GM12878 (cell line): ENCODE data around the gene CREG2. TPM values are rescaled to one million over a fixed set of nuclear protein-coding genes. Genes with fewer than 3 reads are reported as not detected.
"Not testable (repeated sequence)": the region's sequence is repeated elsewhere in the genome, so short reads cannot be mapped to it uniquely, and the experiment has no call there.

Experiments
- ATAC-seq: fragments of 200-7000 bp; cut with Tn5 transposase; 3 replicates; pipeline ENCODE4 v1.9.1; 2020; ENCODE audit warnings: mild to moderate bottlenecking, moderate library complexity
- BruUV-seq: library from RNA; stranded (reverse); fragments of 400-500 nt; replicated peaks from 2 replicates; lab custom pipeline; 2021; lab: Mats Ljungman, UMichigan
- CTCF ChIA-PET: fragments of 300-600 bp; sonication (Branson Sonifier 250); formaldehyde crosslinking; extraction: SDS; loops from one replicate; lab custom pipeline; 2021; ENCODE audit warnings: inconsistent platforms; lab: Yijun Ruan, JAX
- POLR2A ChIA-PET: fragments of 350-600 bp; formaldehyde crosslinking; extraction: SDS; loops from one replicate; lab custom pipeline; 2021; ENCODE audit warnings: inconsistent platforms; lab: Charles Lee
- RAD21 ChIA-PET: fragments of 300-600 bp; sonication (Branson Sonifier 250); formaldehyde crosslinking; loops from one replicate; lab custom pipeline; 2023; ENCODE audit warnings: antibody characterized with exemption; ENCODE audit not compliant: unreplicated experiment; lab: Charles Lee
- SMC1A ChIA-PET: fragments of 300-600 bp; sonication (Branson Sonifier 250); formaldehyde crosslinking; loops from one replicate; lab custom pipeline; 2023; ENCODE audit not compliant: unreplicated experiment, uncharacterized antibody; lab: Charles Lee
- DNase-seq: peaks from one replicate; pipeline ENCODE4 v3.0.0-alpha.2; 2011; ENCODE audit warnings: low read depth, low spot score
- FAIRE-seq: peaks from 3 replicates; lab custom pipeline; 2011; peaks lifted over from hg19 to GRCh38; lab: Jason Lieb, UNC
- H2AFZ ChIP-seq: 2 replicates; pipeline ENCODE4 v1.6.0; 2011; ENCODE audit warnings: low read depth, low read length, control low read depth; ENCODE audit not compliant: control insufficient read depth
- H3K27ac ChIP-seq: 2 replicates; pipeline ENCODE4 v1.5.1; 2011; ENCODE audit warnings: control low read depth; ENCODE audit not compliant: control insufficient read depth, insufficient read depth
- H3K27me3 ChIP-seq, 2 experiments: replicated peaks in 1 of 2; 2 replicates each; pipeline versions ENCODE4 v1.6.0 to v1.6.1; 2011; ENCODE audit warnings: low read length in 1 of 2; ENCODE audit not compliant: control insufficient read depth in 2 of 2, insufficient read depth in 2 of 2
- H3K36me3 ChIP-seq, 2 experiments: 2 replicates each; pipeline ENCODE4 v1.5.1; 2011; ENCODE audit warnings: low read length in 1 of 2; ENCODE audit not compliant: control insufficient read depth in 2 of 2, insufficient read depth in 2 of 2
- H3K4me1 ChIP-seq: 2 replicates; pipeline ENCODE4 v1.6.1; 2011; ENCODE audit warnings: mild to moderate bottlenecking, low read length, moderate library complexity, mixed read lengths; ENCODE audit not compliant: control insufficient read depth, insufficient read depth
- H3K4me2 ChIP-seq: 2 replicates; pipeline ENCODE4 v1.6.0; 2011; ENCODE audit warnings: control low read depth; ENCODE audit not compliant: control insufficient read depth, insufficient read depth
- H3K4me3 ChIP-seq: fragments of 200-600 bp; sonication (generic); 2 replicates; pipeline ENCODE4 v1.5.1; 2016
- H3K79me2 ChIP-seq: 2 replicates; pipeline ENCODE4 v1.6.0; 2011; ENCODE audit warnings: low read length; ENCODE audit not compliant: control insufficient read depth, insufficient read depth
- H3K9ac ChIP-seq: 2 replicates; pipeline ENCODE4 v1.8.0; 2011; ENCODE audit warnings: low read length, control low read depth, mixed read lengths; ENCODE audit not compliant: control insufficient read depth, insufficient read depth
- H3K9me3 ChIP-seq: replicated peaks from 3 replicates; pipeline ENCODE4 v1.5.1; 2011; ENCODE audit warnings: mild to moderate bottlenecking, low read length; ENCODE audit not compliant: control insufficient read depth, insufficient read depth
- H4K20me1 ChIP-seq: 2 replicates; pipeline ENCODE4 v1.6.0; 2011; ENCODE audit not compliant: control insufficient read depth, insufficient read depth
- RELB ChIP-seq: fragments of 450-650 bp; IDR thresholded peaks from 2 replicates; pipeline ENCODE4 v1.6.1; 2017; ENCODE audit warnings: low read depth, mild to moderate bottlenecking, moderate library complexity
- TCF7 ChIP-seq: IDR thresholded peaks from 2 replicates; pipeline ENCODE4 v1.6.1; 2014; ENCODE audit warnings: antibody characterized with exemption, borderline replicate concordance
- ZBTB4 ChIP-seq: fragments of 450-650 bp; formaldehyde crosslinking; IDR thresholded peaks from 2 replicates; pipeline ENCODE4 v1.4.0; 2022; ENCODE audit warnings: mild to moderate bottlenecking, moderate library complexity
- WGBS: methylation state at CpG from one replicate; pipeline ENCODE4 v1.1.6; 2016; ENCODE audit warnings: low lambda C conversion rate; ENCODE audit not compliant: insufficient replicate concordance, insufficient coverage; ENCODE audit errors: missing lambda C conversion rate; 5-methylcytosine and 5-hydroxymethylcytosine counted together
- in situ Hi-C: fragments of 300-500 bp; cut with MboI; formaldehyde crosslinking; loops from 9 replicates; pipeline ENCODE4 v1.14.3; 2018; ENCODE audit warnings: mixed read lengths
- intact Hi-C: fragments of 100-400 bp; cut with micrococcal nuclease; formaldehyde crosslinking; loops from one replicate; pipeline ENCODE4 v1.14.2; 2022; ENCODE audit not compliant: unreplicated experiment
- polyA plus RNA-seq, 11 experiments: library from polyadenylated mRNA; depleted of rRNA in 4 of 11; unstranded in 6 of 11; stranded (reverse) in 5 of 11; fragments of >200 nt; fragmentation: Nextera tagmentation in 4 of 11; fragmentation: Illumina TruSeq in 1 of 11; extraction: Ambion mirVana in 4 of 11; extraction: Trizol in 1 of 11; gene quantifications; 1 replicate in 1 of 11; 2 replicates in 10 of 11; pipeline versions ENCODE4 v1.2.1 to v1.2.3, GENCODE V29; 2011 to 2016; ENCODE audit warnings: inconsistent platforms in 2 of 11, missing spikeins in 2 of 11, low read depth in 1 of 11
- total RNA-seq, 4 experiments: library from RNA; depleted of rRNA in 3 of 4; stranded (reverse); fragments of >200 nt in 3 of 4; fragmentation: Illumina TruSeq in 1 of 4; extraction: Trizol in 1 of 4; gene quantifications; 2 replicates each; pipeline versions ENCODE4 v1.2.1 to v1.2.3, GENCODE V29; 2013 to 2021

CREG2 gene
- total and polyA plus RNA-seq, 10 of the 15 experiments (the other 5 are each of a cell fraction or from before 2014, with no cell fraction given) = not detected

- no peak for TF ChIP-seq ZBTB4 (CRISPR knock-in tag)
Observed at GRCh38 chr2:101327863-101328394, 59.4 kb downstream of the CREG2 start (continued).

- ATAC-seq (no peak), FAIRE-seq (no peak), DNase-seq (no peak)
- Histone ChIP-seq H3K9me3 (peaks cover 2% of the 10 kb centered on the region; the same call in 1 of the 3 replicates), H3K36me3 (no peaks in the 10 kb centered on the region), H3K4me3 (no peak overlapping the region), H3K4me2 (no peak overlapping the region), H3K4me1 (no peaks in the 10 kb centered on the region; the same call in 1 of the 2 replicates), H4K20me1 (no peaks in the 10 kb centered on the region), H3K27ac (no peak overlapping the region), H3K9ac (no peak overlapping the region), H2AFZ (no peak overlapping the region), H3K79me2 (no peaks in the 10 kb centered on the region), H3K27me3 (no peaks in the 10 kb centered on the region; a peak in 1 of 4 replicates)
- in situ Hi-C loops = no loop called here
- ChIA-PET POLR2A (no interaction called here), SMC1A (no interaction called here), RAD21 (no interaction called here), CTCF (interaction anchor here (1.9 kb wide), 1 partner anchor 17 kb away, joined by 7 read pairs; no protein-coding TSS in a partner anchor)
- TF ChIP-seq TCF7 (no peak), RELB (no peak)
- WGBS = 31% methylated on average over 1 of the region's 1 CpG
- BruUV-seq = no TSS peak
- intact Hi-C loops = no loop called here
Observed at GRCh38 chr2:101325425-101325824, 61.9 kb downstream of the CREG2 start.

- H4K20me1 ChIP-seq, H3K4me3 ChIP-seq, H3K27me3 ChIP-seq, BruUV-seq, RAD21 ChIA-PET, SMC1A ChIA-PET, DNase-seq, H3K9ac ChIP-seq, H2AFZ ChIP-seq, H3K27ac ChIP-seq, H3K9me3 ChIP-seq, intact Hi-C loops, in situ Hi-C loops, H3K4me2 ChIP-seq, CTCF ChIA-PET, H3K4me1 ChIP-seq, ATAC-seq, H3K79me2 ChIP-seq, FAIRE-seq, POLR2A ChIA-PET, H3K36me3 ChIP-seq: not testable (repeated sequence)
- WGBS = 82% methylated on average over 5 of the region's 6 CpGs
Observed at GRCh38 chr2:101316568-101316967, 70.7 kb downstream of the CREG2 start.
